B cell (primary cell): ENCODE results near the gene ESCO1. TPM values are rescaled to one million over a fixed set of nuclear protein-coding genes. Genes with fewer than 3 reads are reported as not detected.

Experiments used
- ATAC-seq: fragments of 200-7000 bp; cut with Tn5 transposase; one replicate; pipeline ENCODE4 v1.10.0; 2021; ENCODE audit warnings: low read depth, mild to moderate bottlenecking, moderate number of reproducible peaks, moderate library complexity
- CTCF ChIA-PET: fragments of 350-600 bp; sonication (Branson Sonifier 250); formaldehyde crosslinking; loops from one replicate; lab custom pipeline; 2021; ENCODE audit warnings: antibody characterized with exemption, inconsistent platforms; lab: Charles Lee
- POLR2A ChIA-PET: fragments of 350-600 bp; sonication (Branson Sonifier 250); formaldehyde crosslinking; loops from one replicate; lab custom pipeline; 2021; ENCODE audit warnings: antibody characterized with exemption; lab: Charles Lee
- DNase-seq: peaks from one replicate; pipeline ENCODE4 v3.0.0; 2013
- H2AFZ ChIP-seq: 2 replicates; pipeline ENCODE4 v1.6.1; 2012; ENCODE audit warnings: mild to moderate bottlenecking, low read depth, low read length; ENCODE audit not compliant: insufficient read depth, poor library complexity, severe bottlenecking
- H3K27ac ChIP-seq, 2 donors: 1 replicate in 1 of 2; 2 replicates in 1 of 2; pipeline ENCODE4 v1.5.1; 2012 to 2013; ENCODE audit warnings: low read length in 2 of 2, mild to moderate bottlenecking in 2 of 2, moderate library complexity in 1 of 2
- H3K27me3 ChIP-seq, 4 experiments: fragments of 200-600 bp in 1 of 4; sonication (generic) in 1 of 4; replicated peaks in 1 of 4; 1 replicate in 2 of 4; 2 replicates in 2 of 4; pipeline versions ENCODE4 v1.6.1 to v1.7.0; 2013 to 2016; ENCODE audit warnings: low read length in 3 of 4, mild to moderate bottlenecking in 2 of 4, mixed read lengths in 1 of 4, moderate library complexity in 1 of 4; ENCODE audit not compliant: insufficient read depth in 4 of 4, control insufficient read depth in 3 of 4; ENCODE audit errors: control extremely low read depth in 1 of 4
- H3K36me3 ChIP-seq, 2 experiments: replicated peaks in 1 of 2; 1 replicate in 1 of 2; 2 replicates in 1 of 2; pipeline versions ENCODE4 v1.6.1 to v1.7.1; 2013; ENCODE audit warnings: low read length in 1 of 2; ENCODE audit not compliant: insufficient read depth in 2 of 2, control insufficient read depth in 1 of 2; ENCODE audit errors: control extremely low read depth in 1 of 2, extremely low read depth in 1 of 2
- H3K4me1 ChIP-seq, 2 donors: fragments of 200-600 bp in 1 of 2; sonication (generic) in 1 of 2; 1 replicate in 1 of 2; 2 replicates in 1 of 2; pipeline versions ENCODE4 v1.5.1 to v1.6.1; 2013 to 2017; ENCODE audit warnings: low read length in 2 of 2; ENCODE audit not compliant: control insufficient read depth in 2 of 2, insufficient read depth in 2 of 2
- H3K4me2 ChIP-seq: replicated peaks from 2 replicates; pipeline ENCODE3; 2012; ENCODE audit warnings: mild to moderate bottlenecking, low read depth, low read length; ENCODE audit not compliant: poor library complexity, severe bottlenecking
- H3K4me3 ChIP-seq, 5 experiments: fragments of 200-600 bp in 1 of 5; sonication (generic) in 1 of 5; 1 replicate in 3 of 5; 2 replicates in 2 of 5; pipeline versions ENCODE4 v1.5.1 to v1.7.0; 2011 to 2016; ENCODE audit warnings: low read length in 4 of 5, mild to moderate bottlenecking in 4 of 5, low read depth in 2 of 5, control low read depth in 1 of 5, moderate library complexity in 1 of 5; ENCODE audit not compliant: insufficient read depth in 1 of 5; ENCODE audit errors: control extremely low read depth in 1 of 5, extremely low read depth in 1 of 5
- H3K79me2 ChIP-seq: fragments of 200-600 bp; sonication (generic); one replicate; pipeline ENCODE4 v1.6.0; 2016; ENCODE audit warnings: low read length; ENCODE audit not compliant: control insufficient read depth, insufficient read depth
- H3K9ac ChIP-seq: fragments of 200-600 bp; sonication (generic); 2 replicates; pipeline ENCODE4 v1.6.1; 2017; ENCODE audit warnings: mild to moderate bottlenecking, low read length, moderate library complexity
- H3K9me3 ChIP-seq, 3 donors: one replicate each; pipeline versions ENCODE4 v1.6.1 to v1.7.1; 2013; ENCODE audit warnings: low read length in 2 of 3; ENCODE audit not compliant: control insufficient read depth in 2 of 3, insufficient read depth in 1 of 3; ENCODE audit errors: control extremely low read depth in 1 of 3
- H4K20me1 ChIP-seq: 2 replicates; pipeline ENCODE4 v1.6.0; 2012; ENCODE audit warnings: mild to moderate bottlenecking, low read length; ENCODE audit not compliant: insufficient read depth, control insufficient read depth, poor library complexity, severe bottlenecking
- H3K27ac Mint-ChIP-seq: one replicate; pipeline ENCODE4 v1.8.0; 2021; ENCODE audit warnings: mixed read lengths
- H3K27me3 Mint-ChIP-seq: one replicate; pipeline ENCODE4 v1.8.0; 2021; ENCODE audit warnings: mixed read lengths
- H3K4me1 Mint-ChIP-seq: one replicate; pipeline ENCODE4 v1.8.0; 2021; ENCODE audit warnings: mixed read lengths
- H3K4me3 Mint-ChIP-seq: one replicate; pipeline ENCODE4 v1.8.0; 2021; ENCODE audit warnings: mixed read lengths
- H3K9me3 Mint-ChIP-seq: one replicate; pipeline ENCODE4 v1.8.0; 2022; ENCODE audit warnings: mixed read lengths; ENCODE audit not compliant: insufficient read depth
- CTCF ChIP-seq: fragments of 200-600 bp; IDR thresholded peaks from one replicate; pipeline ENCODE4 v1.8.0; 2022; ENCODE audit warnings: antibody characterized with exemption, mild to moderate bottlenecking
- EZH2 ChIP-seq: IDR thresholded peaks from 2 replicates; pipeline ENCODE4 v1.6.1; 2012; ENCODE audit warnings: borderline replicate concordance, low read depth, mild to moderate bottlenecking, moderate library complexity, low read length; ENCODE audit not compliant: insufficient read depth, poor library complexity, severe bottlenecking
- WGBS: methylation state at CpG from one replicate; pipeline ENCODE4 v1.1.5; 2013; ENCODE audit warnings: missing lambda C conversion rate; ENCODE audit not compliant: insufficient coverage; 5-methylcytosine and 5-hydroxymethylcytosine counted together
- intact Hi-C: fragments of 100-400 bp; cut with micrococcal nuclease; formaldehyde crosslinking; loops from one replicate; pipeline ENCODE4 v1.10.0; 2022
- polyA plus RNA-seq: library from polyadenylated mRNA; depleted of rRNA; stranded (reverse); fragments of >200 nt; gene quantifications from 2 replicates; pipeline ENCODE4 v1.2.3, GENCODE V29; 2012
- total RNA-seq, 2 donors: library from RNA; stranded (reverse); fragments of 120-200 nt in 1 of 2; gene quantifications; 1 replicate in 1 of 2; 2 replicates in 1 of 2; pipeline versions ENCODE4 v1.2.3 to v1.2.4, GENCODE V29; 2013 to 2022

Gene ESCO1
- total and polyA plus RNA-seq, 2 donors (not counting 1 experiment from before 2014, with no cell fraction given) = 8.5 to 30.0 TPM

DNA sequence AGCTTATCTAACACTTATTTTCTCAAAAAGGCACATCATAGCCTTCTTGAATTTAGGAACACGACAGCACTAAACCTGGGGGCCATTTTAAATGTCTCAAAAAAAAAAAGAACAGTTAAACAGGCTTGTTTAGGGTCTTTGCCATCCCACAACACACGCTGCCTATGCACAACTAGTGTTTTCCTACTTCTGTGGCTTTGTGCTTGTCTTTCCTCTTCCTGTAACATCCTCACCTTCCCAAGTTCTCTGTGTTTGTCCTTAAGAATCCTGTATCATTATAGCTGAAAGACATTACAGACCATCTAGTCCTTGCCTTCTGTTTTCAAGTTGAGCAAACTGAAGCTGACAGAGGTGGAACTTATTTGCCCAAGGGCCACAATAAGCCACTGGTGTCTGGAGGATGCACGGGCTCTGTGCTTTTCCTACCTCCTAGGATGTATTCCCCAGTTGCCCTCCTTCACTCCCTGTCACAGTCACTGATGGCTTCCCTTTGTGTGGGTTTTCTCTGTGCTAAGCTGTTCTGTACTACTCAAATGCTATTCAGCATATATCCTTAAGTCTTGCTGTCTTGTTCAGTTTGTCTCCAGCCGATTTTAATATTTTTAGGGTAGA lies 34.2 kb upstream of the ESCO1 start:
- ChIA-PET POLR2A (no interaction called here), CTCF (no interaction called here)
- TF ChIP-seq CTCF (no peak), EZH2 (no peak)
- Mint-ChIP-seq H3K4me1 (peaks cover 15% of the 10 kb centered on the region), H3K4me3 (no peak overlapping the region), H3K27me3 (no peaks in the 10 kb centered on the region), H3K27ac (peak overlapping the region; percentile 46), H3K9me3 (no peaks in the 10 kb centered on the region)
- Histone ChIP-seq H3K4me2 (no peak overlapping the region), H3K9ac (no peak overlapping the region), H3K27me3 (no peaks in the 10 kb centered on the region), H3K79me2 (no peaks in the 10 kb centered on the region), H3K36me3 (peaks cover 1 to 15% of the 10 kb centered on the region in 2 experiments), H3K27ac (no peak overlapping the region), H3K9me3 (no peaks in the 10 kb centered on the region), H4K20me1 (no peaks in the 10 kb centered on the region), H3K4me3 (no peak overlapping the region), H3K4me1 (peaks cover 0 to 7% of the 10 kb centered on the region in 2 donors), H2AFZ (no peak overlapping the region)
- ATAC-seq (no peak), DNase-seq (no peak)
- intact Hi-C loops = no loop called here
- 92% methylated on average over 2 of the region's 4 CpGs for WGBS

DNA sequence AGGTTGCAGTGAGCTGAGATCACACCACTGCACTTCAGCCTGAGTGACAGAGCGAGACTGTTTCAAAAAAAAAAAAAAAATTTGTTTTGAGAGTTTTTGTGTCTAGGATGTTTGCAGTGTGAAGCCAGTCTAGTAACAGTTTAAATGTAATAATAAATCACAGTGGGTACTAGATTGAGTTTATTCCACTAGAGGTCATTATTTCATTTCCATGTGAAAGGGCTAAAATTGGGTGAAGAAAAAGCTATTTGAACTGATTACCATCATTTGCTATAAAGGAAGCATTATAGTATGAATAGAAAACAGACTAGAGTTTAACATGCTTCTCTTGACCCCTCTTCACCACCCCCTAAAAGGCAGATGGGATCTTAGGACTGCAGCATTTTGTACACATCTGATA lies 31.9 kb upstream of the ESCO1 start:
- no peak overlapping the region for H2AFZ ChIP-seq
- H3K4me2 ChIP-seq = no peak overlapping the region
- H3K4me3 ChIP-seq = no peak overlapping the region
- H3K4me1 ChIP-seq = peaks cover 0 to 5% of the 10 kb centered on the region in 2 donors
- no peaks in the 10 kb centered on the region for H3K9me3 ChIP-seq
- Mint-ChIP-seq H3K27me3 (no peaks in the 10 kb centered on the region), H3K9me3 (no peaks in the 10 kb centered on the region), H3K27ac (no peak overlapping the region), H3K4me1 (peaks cover 16% of the 10 kb centered on the region), H3K4me3 (no peak overlapping the region)
- no peak for ATAC-seq
- POLR2A ChIA-PET = interaction anchor here (0.7 kb wide), 1 partner anchor 356 kb away, joined by 3 read pairs; no protein-coding TSS in a partner anchor
- peaks cover 3 to 17% of the 10 kb centered on the region in 2 experiments for H3K36me3 ChIP-seq
- DNase-seq = no peak
- no peaks in the 10 kb centered on the region for H3K27me3 ChIP-seq
- TF ChIP-seq CTCF = no peak
- no peak for TF ChIP-seq EZH2
- intact Hi-C loops = no loop called here
- H3K79me2 ChIP-seq = peaks cover 4% of the 10 kb centered on the region
- CTCF ChIA-PET = interaction anchor here (0.7 to 2.2 kb wide), 4 partner anchors 8 to 324 kb away, joined by 3 to 7 read pairs (median 4); no protein-coding TSS in a partner anchor
- H3K27ac ChIP-seq = no peak overlapping the region
- no peak overlapping the region for H3K9ac ChIP-seq
- H4K20me1 ChIP-seq = no peaks in the 10 kb centered on the region
- WGBS = no CpG with 5 or more reads among the region's 1 CpG
